NK-92 (cell line): ENCODE measurements around the gene YRDC.
A peak's percentile ranks its signal among the peaks of the same experiment; 100 is the strongest.

Experiments used
- DNase-seq: peaks from one replicate; lab custom pipeline; 2025; ENCODE audit not compliant: unreplicated experiment; lab: John Stamatoyannopoulos, UW

YRDC gene

GRCh38 chr1:37807555-37808368, at the start of gene YRDC, which contains the start of gene C1orf122:
Gene YRDC, minus strand, starts transcription at chr1:37808208. Its CDS starts 28 bp downstream, at chr1:37808180.
Gene C1orf122, plus strand, starts transcription at chr1:37807790. Its CDS starts 615 bp downstream, at chr1:37808405.
- peak; percentile 30 for DNase-seq

DNA sequence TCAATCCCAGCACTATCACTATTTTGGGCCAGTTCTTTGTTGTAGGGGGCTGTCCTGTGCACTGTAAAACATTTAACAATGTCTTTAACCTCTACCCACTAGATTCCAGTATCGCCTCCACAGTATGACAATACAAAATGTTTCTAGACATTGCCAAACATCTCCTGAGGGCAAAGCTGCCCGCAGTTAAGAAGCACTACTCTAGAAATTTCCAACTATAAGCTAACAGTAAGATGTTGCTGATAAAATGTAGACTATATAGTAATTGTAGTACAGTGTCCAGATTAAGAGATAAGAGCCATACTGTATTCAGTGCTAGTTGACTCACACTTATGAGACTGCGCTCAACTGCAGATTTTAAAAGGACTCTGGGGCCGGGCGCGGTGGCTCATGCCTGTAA, 46.4 kb upstream of the YRDC start:
- DNase-seq: no peak

DNA sequence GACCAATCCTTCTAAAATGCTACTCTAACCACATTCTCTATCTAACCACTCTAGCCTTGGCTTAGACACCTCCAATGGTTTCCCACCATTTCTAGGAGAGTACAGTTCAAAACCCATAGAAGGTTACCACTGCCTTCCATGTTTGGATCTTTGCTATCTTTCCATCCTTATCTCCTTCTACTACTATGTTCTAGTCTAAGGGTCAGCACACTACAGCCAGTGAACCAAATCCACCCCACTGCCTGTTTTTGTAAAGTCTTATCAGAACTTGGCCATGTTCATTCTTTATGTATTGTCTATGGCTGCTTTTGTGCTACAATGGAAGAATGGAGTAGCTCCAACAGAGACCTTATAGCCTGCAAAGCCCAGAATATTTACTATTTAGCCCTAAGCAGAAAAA, 45.1 kb upstream of the YRDC start:
- no peak for DNase-seq

DNA sequence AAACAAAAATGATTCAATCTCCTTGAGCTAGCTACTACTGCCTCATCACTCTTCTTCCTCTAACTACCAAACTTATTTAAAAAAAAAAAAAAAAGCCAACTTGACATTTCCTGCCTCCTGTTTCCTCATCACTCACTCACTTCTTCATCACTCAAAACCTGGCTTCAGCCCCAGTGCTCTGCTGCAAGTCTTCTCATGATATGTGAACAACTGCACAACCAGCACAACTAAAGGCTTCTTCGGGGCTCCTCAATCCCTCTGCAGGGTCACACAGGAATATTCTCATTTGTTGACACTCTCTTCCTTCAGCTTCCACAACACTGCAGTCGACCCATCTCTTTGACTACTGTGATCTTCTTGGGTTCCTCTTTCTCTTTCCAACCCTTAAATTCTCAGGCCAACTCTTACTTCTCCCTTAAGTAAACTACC, 43.8 kb upstream of the YRDC start:
- no peak for DNase-seq

- no peak for DNase-seq
These were observed 43.3 kb upstream of the YRDC start for GRCh38 chr1:37851262-37851661.

- no peak for DNase-seq
These were observed 42.4 kb upstream of the YRDC start for GRCh38 chr1:37850352-37850955.

DNA sequence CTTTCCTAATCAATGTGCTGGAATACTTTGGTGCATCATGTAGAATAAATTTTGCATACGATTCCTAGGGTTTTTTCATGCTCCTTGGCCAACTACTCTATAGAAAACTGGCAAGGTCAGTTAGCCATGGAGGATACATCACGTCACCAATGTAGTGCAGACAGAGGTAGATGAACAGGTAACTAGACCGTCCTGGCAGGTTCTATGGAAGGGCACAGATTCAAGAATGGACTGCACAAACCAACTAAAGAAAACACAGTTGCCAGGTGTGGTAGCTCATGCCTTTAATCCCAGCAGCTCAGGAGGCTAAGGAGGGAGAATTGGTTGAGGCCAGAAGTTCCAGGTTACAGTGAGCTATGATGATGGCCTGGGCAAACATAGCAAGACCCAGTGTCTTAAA, 41.5 kb upstream of the YRDC start:
- DNase-seq: no peak

GRCh38 chr1:37846647-37847339, 38.8 kb upstream of the YRDC start:
- no peak for DNase-seq

GRCh38 chr1:37845786-37846185, 37.8 kb upstream of the YRDC start:
- no peak for DNase-seq

DNA sequence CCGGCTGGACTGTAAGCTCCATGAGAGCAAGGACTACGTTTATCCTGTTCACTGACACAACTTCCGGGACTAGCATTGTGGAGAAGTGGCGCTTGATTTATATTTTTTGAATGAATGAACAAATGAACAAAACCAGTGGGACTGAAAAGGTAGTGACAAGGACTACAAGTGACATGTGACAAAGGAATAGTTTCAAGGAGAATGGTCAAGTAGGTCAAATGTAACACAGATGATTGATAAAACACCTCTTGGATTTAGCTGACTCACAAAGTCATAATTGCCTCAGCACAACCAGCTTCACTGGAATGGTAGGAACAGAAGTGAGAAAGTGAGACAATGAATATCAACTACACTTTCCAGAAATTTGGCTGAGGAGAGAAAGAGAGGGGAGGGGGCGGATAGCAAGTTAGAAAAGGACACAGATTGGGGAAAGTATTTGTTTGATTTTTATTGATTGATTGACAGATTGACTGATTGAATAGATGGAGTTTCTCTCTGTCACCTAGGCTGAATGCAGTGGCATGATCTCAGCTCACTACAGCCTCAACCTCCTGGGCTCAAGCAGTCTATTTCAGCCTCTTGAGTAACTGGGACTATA, 37.1 kb upstream of the YRDC start:
- no peak for DNase-seq

DNA sequence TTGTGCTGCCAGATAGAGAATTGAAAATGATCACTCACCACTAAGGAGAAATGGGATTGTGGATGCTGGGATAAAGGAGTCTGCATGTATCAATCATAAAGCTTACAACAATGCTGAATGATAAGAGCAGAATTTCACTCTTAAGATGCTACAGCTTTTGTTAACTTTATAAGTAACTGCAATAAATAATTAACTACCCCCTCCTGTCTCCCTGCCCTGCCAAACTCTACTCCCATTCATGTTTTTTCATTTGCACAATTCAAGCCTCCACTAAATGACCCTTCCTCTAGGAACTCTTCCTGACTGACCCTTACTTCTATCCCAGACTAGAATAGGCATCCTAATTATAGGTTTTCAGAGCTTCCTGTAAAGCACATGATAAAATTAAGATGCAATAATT, 36.5 kb upstream of the YRDC start:
- DNase-seq: no peak

- no peak for DNase-seq
These were observed 33.6 kb upstream of the YRDC start for GRCh38 chr1:37841652-37842051.

- DNase-seq: no peak
These were observed 32.7 kb upstream of the YRDC start for GRCh38 chr1:37840711-37841110.

DNA sequence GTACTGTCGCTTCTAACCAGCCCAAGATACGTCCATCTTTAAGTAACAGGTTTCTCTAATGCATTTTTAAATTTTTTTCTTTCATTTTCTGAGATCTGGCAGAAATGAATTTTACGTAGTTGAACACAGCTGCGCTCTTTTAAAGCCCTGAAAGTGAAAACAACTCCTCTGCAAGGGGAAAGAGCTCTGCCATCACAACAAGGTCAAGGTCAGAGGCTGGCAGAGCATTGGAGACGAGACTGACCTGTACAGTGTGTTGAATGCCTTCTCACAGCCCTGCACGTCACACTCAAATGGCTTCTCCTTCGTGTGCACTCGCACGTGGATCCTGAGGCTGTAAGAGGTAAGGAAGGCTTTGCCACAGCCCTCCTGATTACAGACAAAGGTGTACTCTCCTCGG, 31.7 kb upstream of the YRDC start:
- DNase-seq: no peak

DNA sequence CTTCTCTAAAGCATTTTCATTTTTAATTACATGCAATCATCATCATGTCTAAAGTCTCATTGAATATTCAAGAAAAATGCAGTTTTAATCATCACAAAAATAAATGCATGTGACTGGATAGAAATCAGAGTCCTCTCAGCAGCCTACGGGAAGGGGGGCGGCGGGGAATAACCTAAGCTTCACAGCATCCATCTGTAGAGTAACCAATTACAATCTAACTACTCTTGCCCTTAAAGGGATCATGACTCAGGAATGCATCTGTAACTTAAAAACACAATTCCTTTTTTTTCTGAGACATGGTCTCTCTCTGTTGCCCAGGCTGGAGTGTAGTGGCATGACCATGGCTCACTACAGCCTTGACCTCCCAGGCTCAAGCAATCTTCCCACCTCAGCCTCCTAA, 28.8 kb upstream of the YRDC start:
- DNase-seq: no peak

DNA sequence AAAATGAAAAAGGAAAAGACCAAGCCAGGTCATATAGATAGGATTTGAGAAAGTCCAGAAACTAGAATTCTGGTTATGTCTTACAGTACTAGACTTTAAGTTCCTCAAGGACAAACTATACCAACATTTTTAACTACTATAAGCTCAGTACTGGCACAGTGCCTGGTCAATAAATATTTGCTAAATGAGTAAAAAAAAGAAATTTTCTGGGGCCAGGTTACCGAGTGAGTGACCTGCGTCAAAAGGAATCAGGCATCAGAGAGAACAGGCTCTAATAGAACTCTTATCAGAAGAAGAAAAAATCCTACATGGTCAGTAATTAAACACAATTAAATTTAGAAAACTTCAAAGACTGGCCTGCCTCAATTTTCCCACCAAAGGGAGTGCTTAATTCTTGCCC, 23.8 kb upstream of the YRDC start:
- DNase-seq: no peak

DNA sequence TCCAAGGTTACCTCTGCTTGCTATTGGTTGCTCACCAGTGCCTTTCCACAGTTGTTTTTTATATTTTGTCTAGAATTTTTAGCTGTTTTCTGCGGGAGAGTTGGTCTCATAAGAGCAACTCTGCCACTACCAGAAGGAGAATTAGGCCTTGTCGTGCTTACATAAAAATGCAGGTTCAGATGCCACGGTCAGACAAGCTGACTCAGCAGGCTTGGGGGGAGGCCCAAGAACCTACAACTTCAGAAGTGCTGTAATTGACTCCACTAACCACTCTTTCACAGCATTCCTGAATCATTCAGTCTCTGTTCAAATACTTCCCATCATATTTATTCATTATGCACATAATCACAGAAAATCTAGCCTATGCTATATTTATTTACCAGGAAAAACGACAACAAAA, 23.1 kb upstream of the YRDC start:
- no peak for DNase-seq

GRCh38 chr1:37828410-37829074, 20.5 kb upstream of the YRDC start:
- DNase-seq: no peak

DNA sequence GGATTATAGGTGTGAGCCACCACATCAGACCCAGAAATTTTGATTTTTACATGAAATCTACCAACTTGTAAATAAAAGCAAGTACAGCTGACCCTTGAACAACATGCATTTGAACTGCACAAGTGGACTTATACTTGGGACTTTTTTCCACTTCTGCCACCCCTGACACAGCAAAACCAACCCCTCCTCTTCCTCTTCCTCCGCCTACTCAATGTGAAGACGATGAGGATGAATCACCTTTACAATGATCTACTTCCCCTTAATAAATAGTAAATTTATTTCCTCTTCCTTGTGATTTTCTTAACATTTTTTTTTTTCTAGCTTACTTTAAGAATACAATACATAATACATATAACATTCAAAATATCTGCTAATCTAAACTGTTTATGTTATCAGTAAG, 17.5 kb upstream of the YRDC start:
- DNase-seq: no peak

- no peak for DNase-seq
These were observed 16.0 kb upstream of the YRDC start for GRCh38 chr1:37824001-37824400.
